Trophoblast cell (in vitro differentiated cells and primary cell): ENCODE measurements around the gene BCAS4.

Experiments
- DNase-seq, 2 donors: peaks; one replicate each; pipeline ENCODE4 v3.0.0-alpha.2; 2016
- H2AFZ ChIP-seq: 2 replicates; pipeline ENCODE4 v1.6.1; 2013; ENCODE audit warnings: low read length, moderate library complexity, mild to moderate bottlenecking; ENCODE audit not compliant: insufficient read depth, poor library complexity
- H2AK5ac ChIP-seq: 2 replicates; pipeline ENCODE4 v1.6.1; 2013; ENCODE audit warnings: mild to moderate bottlenecking, low read length
- H2BK120ac ChIP-seq: 2 replicates; pipeline ENCODE4 v1.6.1; 2013; ENCODE audit warnings: low read length, mild to moderate bottlenecking, moderate library complexity; ENCODE audit not compliant: insufficient read depth, poor library complexity
- H2BK12ac ChIP-seq: 2 replicates; pipeline ENCODE4 v1.6.1; 2013; ENCODE audit warnings: mild to moderate bottlenecking, low read length, moderate library complexity
- H2BK5ac ChIP-seq: 2 replicates; pipeline ENCODE4 v1.6.1; 2013; ENCODE audit warnings: low read length, low read depth, moderate library complexity, mild to moderate bottlenecking; ENCODE audit not compliant: poor library complexity
- H3K14ac ChIP-seq: 2 replicates; pipeline ENCODE4 v1.6.1; 2013; ENCODE audit warnings: mild to moderate bottlenecking, low read length
- H3K18ac ChIP-seq: 2 replicates; pipeline ENCODE4 v1.6.1; 2013; ENCODE audit warnings: mild to moderate bottlenecking, low read length
- H3K23ac ChIP-seq: 2 replicates; pipeline ENCODE4 v1.6.1; 2013; ENCODE audit warnings: low read length
- H3K27ac ChIP-seq: 2 replicates; pipeline ENCODE4 v1.5.1; 2013; ENCODE audit warnings: low read depth, mild to moderate bottlenecking, inconsistent platforms, low read length, moderate library complexity
- H3K27me3 ChIP-seq: 2 replicates; pipeline ENCODE4 v1.6.1; 2013; ENCODE audit warnings: inconsistent platforms, mild to moderate bottlenecking, low read length, moderate library complexity; ENCODE audit not compliant: insufficient read depth
- H3K36me3 ChIP-seq, 2 experiments: 1 replicate in 1 of 2; 2 replicates in 1 of 2; pipeline ENCODE4 v1.6.1; 2013; ENCODE audit warnings: low read length in 2 of 2, mild to moderate bottlenecking in 2 of 2, moderate library complexity in 1 of 2; ENCODE audit not compliant: insufficient read depth in 2 of 2, control insufficient read depth in 1 of 2
- H3K4ac ChIP-seq: 2 replicates; pipeline ENCODE4 v1.6.1; 2013; ENCODE audit warnings: low read depth, mild to moderate bottlenecking, low read length, moderate library complexity
- H3K4me1 ChIP-seq, 2 experiments: 1 replicate in 1 of 2; 2 replicates in 1 of 2; pipeline ENCODE4 v1.6.1; 2013; ENCODE audit warnings: low read length in 2 of 2, mild to moderate bottlenecking in 2 of 2, moderate library complexity in 1 of 2; ENCODE audit not compliant: insufficient read depth in 2 of 2, control insufficient read depth in 1 of 2
- H3K4me2 ChIP-seq: 2 replicates; pipeline ENCODE4 v1.6.1; 2013; ENCODE audit warnings: inconsistent platforms, mild to moderate bottlenecking, low read length, moderate library complexity
- H3K4me3 ChIP-seq: 2 replicates; pipeline ENCODE4 v1.5.1; 2013; ENCODE audit warnings: mild to moderate bottlenecking, low read depth, low read length, inconsistent platforms
- H3K79me1 ChIP-seq: one replicate; pipeline ENCODE4 v1.6.1; 2013; ENCODE audit warnings: low read length
- H3K79me2 ChIP-seq: 2 replicates; pipeline ENCODE4 v1.6.1; 2013; ENCODE audit warnings: low read length, mild to moderate bottlenecking; ENCODE audit not compliant: control insufficient read depth, insufficient read depth, poor library complexity
- H3K9ac ChIP-seq: 2 replicates; pipeline ENCODE4 v1.6.1; 2013; ENCODE audit warnings: mild to moderate bottlenecking, low read length
- H3K9me3 ChIP-seq: 2 replicates; pipeline ENCODE4 v1.6.1; 2013; ENCODE audit warnings: low read depth, mild to moderate bottlenecking, control low read depth, inconsistent platforms, low read length; ENCODE audit not compliant: insufficient read depth
- H4K12ac ChIP-seq: 2 replicates; pipeline ENCODE4 v1.6.1; 2013; ENCODE audit warnings: low read depth, mild to moderate bottlenecking, low read length, moderate library complexity
- H4K8ac ChIP-seq: 2 replicates; pipeline ENCODE4 v1.6.1; 2013; ENCODE audit warnings: low read depth, mild to moderate bottlenecking, low read length, moderate library complexity
- H4K91ac ChIP-seq: one replicate; pipeline ENCODE4 v1.6.1; 2013; ENCODE audit warnings: low read depth, mild to moderate bottlenecking, low read length, moderate library complexity
- whole genome bisulfite sequencing: extraction: QIAGEN DNeasy Blood & Tissue Kit; methylation state at CpG from one replicate; pipeline ENCODE4 v1.1.7; 2013; ENCODE audit warnings: missing lambda C conversion rate; ENCODE audit not compliant: insufficient read length, insufficient coverage; ENCODE audit errors: extremely low coverage; 5-methylcytosine and 5-hydroxymethylcytosine counted together

The BCAS4 gene

DNA sequence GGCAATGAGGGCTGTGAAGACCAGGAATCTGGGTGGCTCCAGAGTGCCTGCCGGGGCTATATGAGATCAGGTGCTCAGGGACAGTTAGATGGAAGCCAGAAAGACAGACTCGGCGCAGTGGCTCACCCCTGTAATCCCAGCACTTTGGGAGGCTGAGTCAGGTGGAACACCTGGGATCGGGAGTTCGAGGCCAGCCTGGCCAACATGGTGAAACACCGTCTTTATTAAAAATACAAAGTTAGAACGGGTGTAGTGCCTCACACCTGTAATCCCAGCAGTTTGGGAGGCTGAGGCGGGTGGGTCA, 43.4 kb downstream of the BCAS4 start:
- no peak overlapping the region for H2BK120ac ChIP-seq
- no peak overlapping the region for H3K23ac ChIP-seq
- no peak overlapping the region for H3K27ac ChIP-seq
- no peak for DNase-seq
- H3K27me3 ChIP-seq, result no peaks in the 10 kb centered on the region
- H4K8ac ChIP-seq, result no peak overlapping the region
- H3K9ac ChIP-seq, result no peak overlapping the region
- H2BK12ac ChIP-seq, result no peak overlapping the region
- peaks cover 2% of the 10 kb centered on the region for H3K79me1 ChIP-seq
- no peak overlapping the region for H2BK5ac ChIP-seq
- no peak overlapping the region for H4K12ac ChIP-seq
- no peak overlapping the region for H2AFZ ChIP-seq
- no CpG with 5 or more reads among the region's 8 CpGs for WGBS
- H2AK5ac ChIP-seq, result no peak overlapping the region
- no peak overlapping the region for H3K14ac ChIP-seq
- no peak overlapping the region for H3K4ac ChIP-seq
- peak overlapping the region; percentile 24 for H4K91ac ChIP-seq
- H3K18ac ChIP-seq, result no peak overlapping the region
- no peak overlapping the region for H3K4me3 ChIP-seq
- H3K36me3 ChIP-seq, result no peaks in the 10 kb centered on the region
- H3K4me1 ChIP-seq, result peaks cover 3 to 7% of the 10 kb centered on the region in 2 experiments
- H3K79me2 ChIP-seq, result no peaks in the 10 kb centered on the region
- H3K4me2 ChIP-seq, result no peak overlapping the region
- no peaks in the 10 kb centered on the region for H3K9me3 ChIP-seq

DNA sequence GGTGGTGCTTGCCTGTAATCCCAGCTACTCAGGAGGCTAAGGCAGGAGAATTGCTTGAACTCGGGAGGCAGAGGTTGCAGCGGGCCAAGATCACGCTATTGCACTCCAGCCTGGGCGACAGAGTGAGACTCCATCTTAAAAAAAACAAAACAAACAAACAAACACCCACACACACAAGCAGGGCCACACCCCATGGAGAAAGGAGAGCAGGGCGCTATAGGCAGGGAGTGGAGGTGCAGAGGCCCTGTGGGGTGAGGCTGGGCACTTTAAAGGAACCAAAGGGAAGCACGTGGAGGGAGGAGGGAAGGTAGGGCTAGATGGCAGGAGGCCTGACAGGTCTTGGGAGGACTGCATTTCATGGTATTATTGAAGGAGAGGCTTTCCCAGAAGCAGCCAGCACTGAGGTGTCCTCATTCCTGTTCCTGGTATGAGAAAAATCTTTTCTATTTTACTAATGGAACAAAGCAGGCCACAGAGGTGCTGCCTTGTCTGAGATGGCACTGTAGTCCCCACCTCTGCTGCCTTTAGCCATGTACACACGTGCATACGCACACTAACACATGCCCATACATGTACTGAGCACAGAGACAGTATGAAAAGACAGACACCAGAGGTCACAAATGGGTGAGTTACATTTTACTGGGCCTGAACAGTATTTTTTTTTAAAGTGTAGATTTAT, 44.0 kb downstream of the BCAS4 start:
- no peak overlapping the region for H2BK12ac ChIP-seq
- H2BK5ac ChIP-seq, result no peak overlapping the region
- no peak overlapping the region for H3K4ac ChIP-seq
- no peak overlapping the region for H2AK5ac ChIP-seq
- H3K4me2 ChIP-seq, result no peak overlapping the region
- H3K18ac ChIP-seq, result no peak overlapping the region
- no peak overlapping the region for H3K9ac ChIP-seq
- H4K8ac ChIP-seq, result no peak overlapping the region
- no peak overlapping the region for H3K14ac ChIP-seq
- no peaks in the 10 kb centered on the region for H3K79me2 ChIP-seq
- no peak overlapping the region for H2AFZ ChIP-seq
- no peak overlapping the region for H3K27ac ChIP-seq
- no peak overlapping the region for H3K23ac ChIP-seq
- H4K12ac ChIP-seq, result no peak overlapping the region
- H2BK120ac ChIP-seq, result peak overlapping the region; percentile 9
- peak overlapping the region; percentile 13 for H4K91ac ChIP-seq
- H3K4me1 ChIP-seq, result peaks cover 6 to 7% of the 10 kb centered on the region in 2 experiments
- no peaks in the 10 kb centered on the region for H3K36me3 ChIP-seq
- no peak overlapping the region for H3K4me3 ChIP-seq
- H3K27me3 ChIP-seq, result no peaks in the 10 kb centered on the region
- DNase-seq, result peak; percentile 78 to 84
- no peaks in the 10 kb centered on the region for H3K9me3 ChIP-seq
- WGBS, result no CpG with 5 or more reads among the region's 8 CpGs
- peaks cover 2% of the 10 kb centered on the region for H3K79me1 ChIP-seq

DNA sequence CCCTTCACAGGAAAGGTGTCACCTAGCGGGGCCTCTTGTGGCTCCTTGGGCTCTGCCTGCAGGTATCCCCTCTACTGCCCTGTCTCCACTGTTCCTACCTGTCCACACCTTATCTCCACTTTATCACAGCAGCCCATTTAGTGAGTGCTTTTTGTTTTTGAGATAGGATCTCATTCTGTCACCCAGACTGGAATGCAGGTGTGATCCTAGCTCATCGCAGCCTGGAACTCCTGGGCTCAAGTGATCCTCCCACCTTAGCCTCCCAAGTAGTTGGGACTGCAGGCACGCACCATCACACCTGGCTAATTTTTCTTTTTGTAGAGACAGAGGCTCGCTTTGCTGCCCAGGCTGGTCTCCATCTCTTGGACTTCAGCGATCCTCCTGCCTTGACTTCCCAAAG, 48.0 kb downstream of the BCAS4 start:
- H4K12ac ChIP-seq, result no peak overlapping the region

DNA sequence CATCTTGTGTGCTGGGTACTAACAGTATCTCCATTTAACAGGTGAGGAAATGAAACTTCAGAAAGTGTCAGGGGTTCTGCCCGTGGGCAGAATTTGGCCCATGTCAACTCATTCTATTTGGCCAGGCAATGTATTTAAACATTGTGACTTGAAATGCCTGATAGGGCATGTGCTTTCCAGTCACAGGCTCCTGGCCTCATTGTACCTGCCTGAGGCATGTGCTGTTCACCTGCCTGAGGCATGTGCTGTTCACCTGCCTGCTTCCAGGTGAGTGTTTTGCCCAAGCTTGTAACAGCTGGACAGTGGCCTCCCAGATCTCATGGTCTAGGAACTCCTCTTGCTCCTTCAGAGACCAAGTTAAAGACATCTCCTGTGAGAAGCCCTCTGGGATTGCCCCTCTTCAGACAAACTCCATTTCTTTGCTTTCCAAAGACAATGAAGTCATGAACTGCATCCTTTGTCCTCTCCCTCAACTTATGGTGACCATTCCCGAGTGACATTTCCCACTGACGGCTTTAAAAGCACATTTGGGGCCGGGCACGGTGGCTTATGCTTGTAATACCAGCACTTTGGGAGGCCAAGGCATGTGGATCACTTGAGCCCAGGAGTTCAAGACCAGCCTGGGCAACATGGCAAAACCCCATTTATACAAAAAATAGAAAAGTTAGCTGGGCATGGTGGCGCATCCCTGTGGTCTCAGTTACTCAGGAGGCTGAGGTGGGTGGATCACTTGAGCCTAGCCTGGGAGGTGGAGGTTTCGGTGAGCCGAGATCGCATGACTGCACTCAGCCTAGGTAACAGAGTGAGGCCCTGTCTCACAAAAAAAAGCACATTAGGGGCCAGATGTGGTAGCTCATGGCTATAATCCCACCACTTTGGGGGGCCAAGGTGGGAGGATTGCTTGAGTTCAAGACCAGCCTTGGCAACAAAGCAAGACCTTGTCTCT, 48.7 kb downstream of the BCAS4 start:
- H3K79me2 ChIP-seq, result no peaks in the 10 kb centered on the region
- H2BK12ac ChIP-seq, result no peak overlapping the region
- H4K12ac ChIP-seq, result no peak overlapping the region
- peaks cover 2% of the 10 kb centered on the region for H3K79me1 ChIP-seq
- H3K4me1 ChIP-seq, result peaks cover 8 to 11% of the 10 kb centered on the region in 2 experiments
- H2AFZ ChIP-seq, result no peak overlapping the region
- no peak overlapping the region for H3K4me2 ChIP-seq
- no CpG with 5 or more reads among the region's 9 CpGs for WGBS
- no peak overlapping the region for H4K91ac ChIP-seq
- no peak overlapping the region for H4K8ac ChIP-seq
- no peak overlapping the region for H2BK5ac ChIP-seq
- no peak overlapping the region for H2BK120ac ChIP-seq
- no peak overlapping the region for H3K4ac ChIP-seq
- H3K27ac ChIP-seq, result no peak overlapping the region
- no peak overlapping the region for H3K4me3 ChIP-seq
- H3K14ac ChIP-seq, result no peak overlapping the region
- H3K23ac ChIP-seq, result no peak overlapping the region
- no peak overlapping the region for H3K9ac ChIP-seq
- no peaks in the 10 kb centered on the region for H3K27me3 ChIP-seq
- no peaks in the 10 kb centered on the region for H3K36me3 ChIP-seq
- DNase-seq, result peak; percentile 94 to 96
- no peaks in the 10 kb centered on the region for H3K9me3 ChIP-seq
- H2AK5ac ChIP-seq, result no peak overlapping the region
- H3K18ac ChIP-seq, result no peak overlapping the region

More for the DNA sequence above, 48.0 kb downstream of the BCAS4 start:
- no peak overlapping the region for H3K14ac ChIP-seq
- H4K8ac ChIP-seq, result no peak overlapping the region
- H3K27ac ChIP-seq, result no peak overlapping the region
- peaks cover 2% of the 10 kb centered on the region for H3K79me1 ChIP-seq
- H3K18ac ChIP-seq, result no peak overlapping the region
- H4K91ac ChIP-seq, result no peak overlapping the region
- H2BK12ac ChIP-seq, result no peak overlapping the region
- no peak overlapping the region for H3K23ac ChIP-seq
- H3K79me2 ChIP-seq, result no peaks in the 10 kb centered on the region
- no peak overlapping the region for H2AFZ ChIP-seq
- peak; percentile 78 to 85 for DNase-seq
- H2AK5ac ChIP-seq, result no peak overlapping the region
- no peak overlapping the region for H3K9ac ChIP-seq
- no CpG with 5 or more reads among the region's 5 CpGs for WGBS
- no peaks in the 10 kb centered on the region for H3K9me3 ChIP-seq
- no peak overlapping the region for H2BK120ac ChIP-seq
- no peaks in the 10 kb centered on the region for H3K36me3 ChIP-seq
- no peaks in the 10 kb centered on the region for H3K27me3 ChIP-seq
- peaks cover 8 to 14% of the 10 kb centered on the region in 2 experiments for H3K4me1 ChIP-seq
- H3K4me3 ChIP-seq, result no peak overlapping the region
- H3K4ac ChIP-seq, result no peak overlapping the region
- H3K4me2 ChIP-seq, result no peak overlapping the region
- no peak overlapping the region for H2BK5ac ChIP-seq
